ENCODE measurements around the gene NID1.
"Not testable (repeated sequence)": the region's sequence is repeated elsewhere in the genome, so short reads cannot be mapped to it uniquely, and the experiment has no call there.

NID1 gene

GRCh38 chr1:236024641-236025040 lies 40.2 kb downstream of the NID1 start:
- no peak for DNase-seq (ENCODE audit: low read depth)

GRCh38 chr1:236023926-236024565 lies 40.8 kb downstream of the NID1 start:
- no peak for DNase-seq (ENCODE audit: low read depth)

GRCh38 chr1:236021424-236022135 lies 43.3 kb downstream of the NID1 start:
- DNase-seq (ENCODE audit: low read depth) = peak; percentile 35

- DNase-seq (ENCODE audit: low read depth) = no peak
Observed at GRCh38 chr1:236020359-236021219, 44.3 kb downstream of the NID1 start.

- DNase-seq (ENCODE audit: low read depth) = peak; percentile 96
Observed at GRCh38 chr1:236018885-236019453, 45.9 kb downstream of the NID1 start.

GRCh38 chr1:236016782-236017400 lies 48.0 kb downstream of the NID1 start:
- DNase-seq (ENCODE audit: low read depth) = peak; percentile 38

- DNase-seq (ENCODE audit: low read depth) = peak; percentile 97
Observed at GRCh38 chr1:236016083-236016482, 48.8 kb downstream of the NID1 start.

GRCh38 chr1:236015539-236015938 lies 49.4 kb downstream of the NID1 start:
- no peak for DNase-seq (ENCODE audit: low read depth)

- no peak for DNase-seq (ENCODE audit: low read depth)
Observed at GRCh38 chr1:236013330-236013729, 51.6 kb downstream of the NID1 start.

GRCh38 chr1:236011641-236012040 lies 53.2 kb downstream of the NID1 start:
- no peak for DNase-seq (ENCODE audit: low read depth)

- peak; percentile 42 for DNase-seq (ENCODE audit: low read depth)
Observed at GRCh38 chr1:236010443-236010842, 54.4 kb downstream of the NID1 start.

GRCh38 chr1:236009857-236010256 lies 55.0 kb downstream of the NID1 start:
- peak; percentile 95 for DNase-seq (ENCODE audit: low read depth)

- DNase-seq (ENCODE audit: low read depth) = no peak
Observed at GRCh38 chr1:236009191-236009590, 55.7 kb downstream of the NID1 start.

- DNase-seq (ENCODE audit: low read depth) = no peak
Observed at GRCh38 chr1:236007781-236008180, 57.1 kb downstream of the NID1 start.

- not testable (repeated sequence) for DNase-seq (ENCODE audit: low read depth)
Observed at GRCh38 chr1:236003058-236003457, 61.8 kb downstream of the NID1 start.

- no peak for DNase-seq (ENCODE audit: low read depth)
Observed at GRCh38 chr1:236002572-236002971, 62.3 kb downstream of the NID1 start.

GRCh38 chr1:236002025-236002390 lies 62.9 kb downstream of the NID1 start:
- DNase-seq (ENCODE audit: low read depth) = no peak

GRCh38 chr1:236000781-236001180 lies 64.1 kb downstream of the NID1 start:
- DNase-seq (ENCODE audit: low read depth) = no peak

- DNase-seq (ENCODE audit: low read depth) = peak; percentile 70
Observed at GRCh38 chr1:235999259-235999925, 65.5 kb downstream of the NID1 start.

- no peak for DNase-seq (ENCODE audit: low read depth)
Observed at GRCh38 chr1:235998812-235999211, 66.1 kb downstream of the NID1 start.

- no peak for DNase-seq (ENCODE audit: low read depth)
Observed at GRCh38 chr1:235997931-235998330, 67.0 kb downstream of the NID1 start.

- no peak for DNase-seq (ENCODE audit: low read depth)
Observed at GRCh38 chr1:235997049-235997448, 67.8 kb downstream of the NID1 start.
